ENCODE measurements around the gene MRPL36.
"Not testable (repeated sequence)": the region's sequence is repeated elsewhere in the genome, so short reads cannot be mapped to it uniquely, and the experiment has no call there.

Gene MRPL36

GRCh38 chr5:1799602-1800471 lies at the start of gene MRPL36:
MRPL36 (minus strand) TSS chr5:1799837; CDS start chr5:1798935, 902 bp downstream.
- DNase-seq (ENCODE audit: low read depth in 3 of 3), result peak; percentile 88 to 89 (median 89)

- no peak for DNase-seq (ENCODE audit: low read depth in 3 of 3)
Observed at GRCh38 chr5:1847611-1848010, 48.0 kb upstream of the MRPL36 start.

GRCh38 chr5:1847056-1847455 lies 47.4 kb upstream of the MRPL36 start:
- DNase-seq (ENCODE audit: low read depth in 3 of 3), result no peak

DNA sequence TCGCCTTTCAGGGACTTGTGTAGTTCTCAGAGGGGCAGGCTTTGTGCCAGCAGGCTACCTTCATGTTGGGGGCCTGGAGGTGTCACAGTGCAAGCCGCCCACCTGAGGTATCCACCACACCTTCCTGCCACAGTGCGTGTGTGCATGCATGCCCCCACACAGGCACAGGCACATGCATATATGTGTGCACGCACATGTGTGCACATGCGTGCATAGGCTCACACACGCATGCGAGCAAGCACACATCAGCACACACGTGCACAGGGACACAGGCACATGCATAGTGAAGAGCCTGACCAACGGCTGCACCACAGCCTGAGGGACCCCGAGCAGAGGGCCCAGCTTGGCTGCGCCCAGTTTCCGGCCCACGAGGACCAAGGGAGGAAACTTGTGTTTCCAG lies 46.9 kb upstream of the MRPL36 start:
- no peak for DNase-seq (ENCODE audit: low read depth in 3 of 3)

DNA sequence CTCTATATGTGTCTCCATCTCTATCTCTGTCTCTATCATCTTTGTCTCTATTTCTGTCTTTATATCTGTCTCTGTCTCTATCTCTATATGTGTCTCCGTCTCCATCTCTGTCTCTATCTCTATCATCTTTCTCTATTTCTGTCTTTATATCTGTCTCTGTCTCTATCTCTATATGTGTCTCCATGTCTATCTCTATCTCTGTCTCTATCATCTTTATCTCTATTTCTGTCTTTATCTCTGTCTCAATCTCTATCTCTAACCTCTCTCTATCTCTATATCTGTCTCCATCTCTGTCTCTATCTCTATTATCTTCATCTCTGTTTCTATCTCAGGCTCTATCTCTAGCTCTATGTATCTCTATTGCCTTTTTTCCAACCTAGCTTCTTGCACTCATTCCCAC lies 46.1 kb upstream of the MRPL36 start:
- DNase-seq (ENCODE audit: low read depth in 3 of 3), result no peak

GRCh38 chr5:1844708-1845436 lies 45.2 kb upstream of the MRPL36 start:
- DNase-seq (ENCODE audit: low read depth in 3 of 3), result no peak

GRCh38 chr5:1843761-1844160 lies 44.1 kb upstream of the MRPL36 start:
- not testable (repeated sequence) for DNase-seq (ENCODE audit: low read depth in 3 of 3)

GRCh38 chr5:1842004-1842819 lies 42.6 kb upstream of the MRPL36 start:
- DNase-seq (ENCODE audit: low read depth in 3 of 3), result no peak

DNA sequence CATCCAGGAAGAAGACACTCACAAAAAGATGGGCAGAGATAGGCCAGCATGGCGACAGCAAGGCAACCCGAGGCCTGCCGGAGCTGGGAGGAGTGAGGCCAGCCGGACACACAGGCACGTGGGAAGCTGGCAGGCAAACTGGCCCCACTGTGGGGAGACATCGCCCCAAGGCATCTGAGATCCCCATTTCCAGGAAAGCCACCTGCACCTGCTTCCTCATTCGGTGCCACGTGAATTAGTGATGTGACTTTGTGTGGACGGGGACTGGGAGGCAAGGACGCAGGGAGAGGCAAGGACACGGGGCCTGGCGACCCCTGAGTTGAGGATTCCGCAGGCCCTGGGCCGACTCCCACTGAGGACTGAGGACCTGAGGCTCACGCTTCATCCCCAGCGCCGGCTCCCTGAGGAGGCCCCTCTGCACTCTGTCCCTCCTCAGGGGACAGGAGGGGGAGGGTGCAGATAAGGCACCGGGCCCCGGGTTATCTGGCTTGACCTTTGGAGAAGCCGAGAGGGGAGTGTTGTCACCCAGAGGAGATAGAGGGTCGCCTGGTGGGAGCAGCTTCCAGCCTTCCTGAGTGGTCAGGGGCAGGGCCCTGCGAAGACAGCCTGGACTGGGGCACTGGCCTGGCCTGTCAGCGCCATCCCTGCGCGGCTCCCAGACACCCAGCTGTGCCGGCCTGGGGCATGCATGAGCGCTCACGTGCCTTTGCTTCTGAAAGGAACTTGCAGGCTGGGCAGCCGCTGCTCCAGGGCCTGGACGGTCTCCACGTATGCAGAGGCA lies 41.3 kb upstream of the MRPL36 start:
- no peak for DNase-seq (ENCODE audit: low read depth in 3 of 3)

DNA sequence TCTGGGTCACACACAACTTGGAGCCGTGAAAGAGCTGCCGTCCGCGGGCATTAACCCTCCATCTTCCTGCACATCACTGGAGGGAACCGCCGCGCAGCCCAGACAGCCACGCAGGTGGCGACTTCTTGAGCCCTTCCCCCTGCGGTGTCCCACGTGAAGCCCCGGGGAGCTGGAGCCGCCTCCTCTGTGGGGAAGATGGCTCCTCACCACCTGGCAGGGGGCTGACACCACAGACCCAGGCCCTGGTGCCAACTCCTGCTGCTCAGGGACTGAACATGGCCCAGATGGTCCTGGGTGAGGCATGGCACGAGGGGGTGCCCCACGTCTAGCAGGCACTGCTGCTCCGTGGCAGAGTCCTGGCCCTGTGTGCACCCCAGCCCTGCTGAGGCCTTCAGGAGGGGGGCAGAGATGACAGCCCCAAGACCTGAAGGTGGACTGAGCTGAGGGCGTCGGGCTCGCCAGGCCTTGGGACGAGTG lies 40.5 kb upstream of the MRPL36 start:
- no peak for DNase-seq (ENCODE audit: low read depth in 3 of 3)

GRCh38 chr5:1838013-1838412 lies 38.4 kb upstream of the MRPL36 start:
- DNase-seq (ENCODE audit: low read depth in 3 of 3), result no peak

DNA sequence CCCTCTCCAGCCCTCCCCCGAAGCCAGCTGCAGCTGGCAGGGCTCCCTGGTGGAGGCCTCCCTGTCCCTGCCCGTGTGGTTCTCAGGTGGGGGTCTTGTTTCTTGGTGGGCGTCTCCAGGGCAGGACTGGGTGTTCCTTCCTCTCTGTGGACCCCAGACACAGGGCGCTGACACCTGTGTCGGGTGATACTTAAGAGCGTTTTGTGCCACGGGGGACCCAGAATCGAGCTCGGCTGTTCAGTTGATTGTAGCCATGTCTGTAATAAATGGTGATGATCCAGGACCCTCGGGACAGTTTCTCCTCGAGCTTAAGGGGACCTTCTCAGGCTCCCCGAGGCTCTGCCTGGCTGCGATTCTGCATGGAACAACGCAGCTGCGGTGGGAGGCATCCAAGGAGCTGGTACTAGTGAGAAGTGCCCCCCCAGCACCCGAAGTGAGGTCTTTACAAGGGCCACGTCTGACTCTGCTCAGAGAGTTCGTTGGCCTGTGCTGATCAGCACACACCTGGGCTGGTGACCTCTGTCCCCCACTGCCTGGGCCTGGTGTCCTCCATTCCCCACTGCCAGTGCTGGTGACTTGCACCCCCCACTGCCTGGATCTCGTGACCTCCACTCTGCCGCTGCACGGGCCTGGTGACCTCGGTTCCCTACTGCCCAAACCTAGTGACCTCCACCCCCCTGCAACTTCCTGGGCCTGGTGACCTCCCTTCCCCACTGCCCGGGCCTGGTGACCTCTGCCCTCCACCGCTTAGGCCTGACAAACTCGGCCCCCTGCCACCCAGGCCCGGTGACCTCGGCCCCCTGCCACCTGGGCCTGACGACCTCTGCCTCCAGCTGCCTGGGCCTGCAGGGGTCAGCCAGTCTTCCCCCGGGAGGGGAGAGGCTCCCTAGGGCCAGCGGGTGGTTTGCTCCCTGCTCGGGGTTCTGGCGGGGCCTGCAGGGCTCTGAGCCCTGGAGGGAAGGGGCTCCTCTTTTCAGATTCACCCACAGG lies 37.5 kb upstream of the MRPL36 start:
- DNase-seq (ENCODE audit: low read depth in 3 of 3), result no peak

DNA sequence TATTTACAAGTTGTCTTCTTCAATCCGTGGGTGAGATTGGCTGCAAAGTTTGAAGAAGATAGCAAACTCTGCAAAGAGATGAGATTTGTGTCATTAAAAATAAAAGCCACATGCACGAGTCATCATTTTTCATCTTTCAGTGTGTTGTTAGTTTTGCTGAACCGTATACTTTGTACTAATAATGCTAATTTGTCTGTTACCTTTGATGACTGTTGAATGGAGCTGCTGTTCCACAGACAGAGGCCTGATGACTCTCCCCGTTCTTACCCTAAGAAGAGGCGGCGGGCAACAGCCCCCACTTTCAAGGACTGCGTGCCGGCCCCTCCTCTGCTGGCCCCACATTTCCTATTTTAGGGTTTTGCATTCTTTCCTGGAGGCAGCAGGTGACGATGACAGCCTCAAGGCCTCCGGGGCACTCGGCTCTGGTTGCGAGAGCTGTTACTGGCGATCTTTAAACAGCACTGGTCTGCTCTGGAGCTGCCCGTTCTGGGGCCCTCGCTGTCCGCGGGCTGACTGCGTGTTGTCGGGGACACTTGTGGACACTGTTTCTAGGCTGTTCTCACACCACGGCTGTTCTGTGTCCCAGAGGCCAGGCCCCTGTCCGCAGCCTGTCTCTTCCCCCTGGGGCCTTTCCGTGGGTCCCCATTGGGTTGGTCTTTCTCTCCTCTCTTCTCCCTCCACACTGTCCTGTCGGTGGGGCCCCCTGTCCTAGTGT lies 36.7 kb upstream of the MRPL36 start:
- no peak for DNase-seq (ENCODE audit: low read depth in 3 of 3)

- no peak for DNase-seq (ENCODE audit: low read depth in 3 of 3)
Observed at GRCh38 chr5:1835431-1835830, 35.8 kb upstream of the MRPL36 start.

- DNase-seq (ENCODE audit: low read depth in 3 of 3), result no peak
Observed at GRCh38 chr5:1834721-1835429, 35.2 kb upstream of the MRPL36 start.

GRCh38 chr5:1834022-1834551 lies 34.5 kb upstream of the MRPL36 start:
- DNase-seq (ENCODE audit: low read depth in 3 of 3), result no peak

DNA sequence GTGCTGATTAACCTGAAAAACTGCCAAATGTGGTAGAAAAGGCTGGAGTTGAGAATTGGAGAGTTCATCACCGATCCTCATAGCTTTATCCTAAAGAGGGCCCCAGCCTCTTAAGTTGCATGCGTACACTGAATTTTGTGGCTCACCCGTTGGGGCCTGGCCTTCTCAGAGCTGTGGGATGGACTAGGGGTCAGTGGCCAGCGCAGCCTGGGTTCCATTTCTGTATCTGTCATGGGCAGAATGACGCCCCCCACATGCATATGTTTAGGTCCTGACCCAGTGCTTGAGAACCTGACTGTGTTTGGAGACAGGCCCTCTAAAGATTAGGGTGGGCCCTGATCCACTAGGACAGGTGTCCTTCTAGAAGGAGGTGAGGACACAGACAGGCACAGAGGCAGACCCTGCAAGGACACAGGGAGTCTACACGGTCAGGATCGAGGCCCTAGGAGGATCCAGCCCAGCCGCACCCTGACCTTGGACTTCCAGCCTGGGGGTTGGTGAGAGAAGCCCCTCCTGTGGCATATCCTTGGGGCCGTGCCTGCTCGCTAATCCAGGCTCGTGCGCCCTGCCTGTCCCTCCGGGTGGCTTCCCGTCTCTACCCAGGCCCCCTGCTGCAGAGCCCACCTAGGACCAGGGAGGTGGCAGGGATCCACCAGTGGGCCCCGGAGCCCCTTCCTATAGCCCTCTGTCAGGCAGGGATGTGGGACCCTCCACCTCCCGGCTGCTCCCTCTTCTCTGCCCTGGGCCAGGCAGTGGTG lies 33.8 kb upstream of the MRPL36 start:
- no peak for DNase-seq (ENCODE audit: low read depth in 3 of 3)
